GM21528 (cell line): ENCODE data around the gene FBXO30.

Experiments used
- ATAC-seq: cut with Tn5 transposase; IDR thresholded peaks from one replicate; pipeline ENCODE4 v1.9.1; 2021; ENCODE audit warnings: mild to moderate bottlenecking, moderate library complexity; ENCODE audit not compliant: unreplicated experiment, low FRiP score

The FBXO30 gene, protein sequence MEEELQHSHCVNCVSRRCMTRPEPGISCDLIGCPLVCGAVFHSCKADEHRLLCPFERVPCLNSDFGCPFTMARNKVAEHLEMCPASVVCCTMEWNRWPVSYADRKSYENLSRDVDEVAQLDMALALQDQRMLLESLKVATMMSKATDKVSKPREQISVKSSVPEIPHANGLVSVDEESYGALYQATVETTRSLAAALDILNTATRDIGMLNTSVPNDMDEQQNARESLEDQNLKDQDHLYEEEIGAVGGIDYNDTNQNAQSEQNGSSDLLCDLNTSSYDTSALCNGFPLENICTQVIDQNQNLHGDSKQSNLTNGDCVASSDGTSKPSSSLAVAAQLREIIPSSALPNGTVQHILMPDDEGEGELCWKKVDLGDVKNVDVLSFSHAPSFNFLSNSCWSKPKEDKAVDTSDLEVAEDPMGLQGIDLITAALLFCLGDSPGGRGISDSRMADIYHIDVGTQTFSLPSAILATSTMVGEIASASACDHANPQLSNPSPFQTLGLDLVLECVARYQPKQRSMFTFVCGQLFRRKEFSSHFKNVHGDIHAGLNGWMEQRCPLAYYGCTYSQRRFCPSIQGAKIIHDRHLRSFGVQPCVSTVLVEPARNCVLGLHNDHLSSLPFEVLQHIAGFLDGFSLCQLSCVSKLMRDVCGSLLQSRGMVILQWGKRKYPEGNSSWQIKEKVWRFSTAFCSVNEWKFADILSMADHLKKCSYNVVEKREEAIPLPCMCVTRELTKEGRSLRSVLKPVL

DNA sequence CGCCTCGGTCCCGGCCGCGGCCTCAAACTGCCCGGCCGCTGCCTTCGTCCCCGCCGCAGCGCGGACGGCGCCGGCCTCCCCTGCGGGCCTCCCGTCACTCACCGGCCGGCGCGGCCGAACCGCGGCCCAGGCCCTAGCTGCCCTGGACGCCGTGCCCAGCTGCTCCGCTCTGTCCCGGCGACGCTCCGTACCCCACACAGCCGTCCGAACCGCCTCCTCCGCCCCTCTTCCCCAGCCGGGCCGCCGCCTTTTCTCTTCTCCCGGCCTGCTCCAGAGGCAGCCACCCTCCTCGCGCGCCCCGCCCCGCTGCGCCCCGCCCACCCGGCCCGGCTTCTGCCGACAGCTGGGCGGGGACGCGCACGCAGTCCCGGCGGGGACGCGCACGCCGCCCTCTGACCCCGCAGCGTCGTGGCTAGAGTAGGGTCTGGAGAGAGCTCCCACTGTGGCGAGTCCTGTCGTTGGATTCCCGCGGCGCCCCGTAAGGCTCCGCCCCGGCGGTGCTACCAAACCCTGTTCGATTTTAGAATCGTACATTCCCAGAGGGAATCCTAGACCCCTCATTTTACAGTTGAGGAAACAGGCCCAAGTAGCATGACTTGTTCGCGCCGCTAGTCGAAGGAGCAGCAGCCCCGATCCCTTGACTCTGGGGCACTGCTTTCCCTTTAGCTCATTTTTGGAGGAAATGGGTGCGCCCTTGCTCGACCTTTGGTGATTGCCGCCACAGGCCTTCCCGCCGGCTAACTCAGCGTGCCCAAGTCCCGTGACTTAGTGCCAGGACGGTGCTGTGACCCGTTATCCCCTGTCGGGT lies at the start of gene FBXO30:
Gene FBXO30, minus strand, starts transcription at position 295 of the 808 bp plus-strand sequence. CDS start 8,390 bp downstream, outside the sequence.
- ATAC-seq = peak; percentile 80

- peak; percentile 34 for ATAC-seq
Observed at GRCh38 chr6:145863988-145864616, 49.5 kb upstream of the FBXO30 start.

DNA sequence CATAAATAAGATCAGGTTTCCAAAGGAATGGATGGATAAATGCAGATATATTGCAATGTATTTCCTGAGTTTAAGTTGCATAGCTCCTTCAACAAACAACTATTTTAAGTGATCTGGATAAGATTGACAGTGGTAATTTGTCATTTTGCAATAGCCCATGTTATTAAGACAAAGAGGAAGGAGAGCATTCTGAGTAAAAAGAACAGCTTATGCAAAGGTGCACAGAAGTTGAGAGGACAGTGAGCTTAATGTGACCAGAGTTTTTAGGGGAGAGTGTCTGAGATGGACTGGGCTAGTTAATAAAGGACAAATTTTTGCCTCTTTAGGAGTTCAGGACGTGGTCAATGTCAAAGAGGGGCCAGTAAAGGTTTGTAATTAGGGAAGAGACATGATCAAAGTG lies 48.8 kb upstream of the FBXO30 start:
- ATAC-seq = no peak

GRCh38 chr6:145860562-145860961 lies 46.0 kb upstream of the FBXO30 start:
- ATAC-seq = no peak

DNA sequence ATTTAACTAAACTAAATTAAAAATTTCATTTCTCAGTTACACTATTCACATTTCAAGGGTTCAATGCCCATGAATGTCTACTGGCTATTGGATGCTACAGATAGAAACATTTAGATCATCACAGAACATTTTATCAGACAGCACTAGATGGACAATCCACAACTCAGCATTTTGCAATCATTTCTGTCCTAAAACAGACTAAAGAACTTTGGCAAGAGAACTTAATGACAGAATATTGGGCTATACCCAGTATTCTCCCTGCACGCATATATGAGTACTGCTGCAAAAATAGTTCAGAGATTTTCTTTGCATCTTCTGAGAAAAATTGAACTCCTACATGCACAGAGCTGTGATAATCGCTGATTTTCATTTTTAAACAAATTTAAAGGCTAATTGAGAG lies 36.1 kb upstream of the FBXO30 start:
- ATAC-seq = no peak

GRCh38 chr6:145848541-145848940 lies 33.9 kb upstream of the FBXO30 start:
- ATAC-seq = no peak

DNA sequence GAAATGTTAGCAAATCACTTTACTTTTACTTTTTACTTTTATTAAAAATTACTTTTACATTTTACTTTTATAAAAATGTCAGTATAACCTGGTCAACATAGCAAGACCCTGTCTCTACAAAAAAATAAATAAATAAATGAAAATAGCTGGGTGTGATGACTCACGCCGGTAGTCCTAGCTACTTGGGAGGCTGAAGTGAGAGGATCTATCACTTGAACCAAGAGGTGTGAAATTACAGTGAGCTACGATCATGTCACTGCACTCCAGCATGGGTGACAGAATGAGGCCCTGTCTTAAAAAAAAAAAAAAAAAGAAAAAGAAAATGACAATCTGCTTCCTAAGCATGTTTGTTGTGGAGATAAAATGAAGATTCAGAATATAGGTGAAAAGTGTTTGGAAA lies 31.0 kb upstream of the FBXO30 start:
- ATAC-seq = no peak

- ATAC-seq = no peak
Observed at GRCh38 chr6:145844933-145845540, 30.4 kb upstream of the FBXO30 start.

GRCh38 chr6:145842693-145843546 lies 28.3 kb upstream of the FBXO30 start:
- no peak for ATAC-seq

DNA sequence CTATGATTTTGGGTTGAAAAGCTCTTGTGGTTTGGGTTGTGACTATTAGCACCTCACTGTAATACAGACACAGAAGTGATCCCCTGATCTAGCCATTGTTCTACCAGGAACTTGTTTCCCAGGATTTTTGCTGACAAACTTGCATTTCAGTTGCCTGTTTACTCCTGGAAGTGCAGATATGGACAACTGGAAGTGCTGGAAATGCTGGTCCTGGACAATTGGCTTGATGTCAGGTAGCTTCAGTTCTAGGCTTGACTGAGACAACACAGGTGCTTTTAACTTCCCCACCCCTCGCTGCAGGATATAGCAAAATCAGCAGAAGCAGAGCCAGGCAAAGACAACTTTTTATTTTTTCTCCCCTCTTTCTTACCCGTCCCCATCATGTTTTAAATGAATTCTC lies 27.1 kb upstream of the FBXO30 start:
- no peak for ATAC-seq

GRCh38 chr6:145839653-145840052 lies 25.1 kb upstream of the FBXO30 start:
- ATAC-seq = no peak

DNA sequence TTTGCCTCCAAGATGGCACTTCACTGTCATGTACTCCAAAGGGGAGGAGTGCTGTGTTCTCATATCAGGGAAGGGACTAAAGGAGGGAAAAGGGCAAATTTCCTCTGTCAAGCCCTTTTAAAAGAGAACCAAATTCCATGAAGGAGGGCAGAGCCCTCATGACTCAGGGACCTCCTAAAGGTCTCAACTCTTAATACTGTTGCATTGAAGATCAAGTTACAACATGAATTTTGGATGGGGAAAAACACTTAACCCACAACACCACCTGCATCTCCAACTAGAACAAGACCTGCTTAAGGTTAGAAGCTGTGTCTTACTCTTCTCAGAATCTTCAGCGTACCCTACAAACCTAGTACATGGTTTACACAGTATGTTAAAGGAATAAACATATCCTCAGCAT lies 23.7 kb upstream of the FBXO30 start:
- ATAC-seq = no peak

DNA sequence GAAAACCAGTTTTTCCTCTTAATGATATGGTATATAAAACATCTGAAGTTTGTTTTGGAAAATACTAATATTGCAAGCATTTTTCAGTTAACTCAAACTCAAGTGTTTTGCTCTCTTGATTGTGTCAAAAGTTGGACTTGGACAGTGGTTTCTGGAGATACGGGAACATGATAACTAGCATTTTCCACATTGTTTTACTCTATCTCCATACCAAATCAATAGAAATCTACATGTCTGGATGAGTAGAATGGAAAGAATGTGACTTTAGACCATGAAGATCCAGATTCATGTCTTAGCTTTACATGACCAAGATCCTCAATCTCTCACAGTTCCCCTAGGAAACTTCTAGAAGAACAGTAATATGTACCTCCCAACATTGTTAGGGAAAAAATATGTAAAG lies 22.2 kb upstream of the FBXO30 start:
- no peak for ATAC-seq

GRCh38 chr6:145836170-145836569 lies 21.6 kb upstream of the FBXO30 start:
- ATAC-seq = no peak

- no peak for ATAC-seq
Observed at GRCh38 chr6:145830612-145831011, 16.0 kb upstream of the FBXO30 start.

DNA sequence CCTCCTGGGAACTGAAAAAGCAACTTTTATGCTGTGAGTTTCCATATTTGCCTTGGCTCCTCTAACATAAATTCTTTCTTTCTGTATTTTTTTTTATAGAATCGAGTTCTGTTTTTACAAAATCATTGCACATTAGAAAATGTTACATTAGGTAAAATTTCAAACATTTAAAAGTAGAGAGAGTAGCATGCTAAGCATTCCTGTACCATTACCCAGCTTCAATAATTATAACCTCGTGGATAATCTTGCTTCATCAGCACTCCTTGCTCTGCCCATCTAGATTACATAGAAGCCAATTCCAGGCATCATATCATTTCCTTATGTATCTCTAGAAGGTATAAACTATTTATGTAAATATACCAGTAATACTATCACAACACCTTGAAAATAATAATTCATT lies 15.4 kb upstream of the FBXO30 start:
- ATAC-seq = no peak

DNA sequence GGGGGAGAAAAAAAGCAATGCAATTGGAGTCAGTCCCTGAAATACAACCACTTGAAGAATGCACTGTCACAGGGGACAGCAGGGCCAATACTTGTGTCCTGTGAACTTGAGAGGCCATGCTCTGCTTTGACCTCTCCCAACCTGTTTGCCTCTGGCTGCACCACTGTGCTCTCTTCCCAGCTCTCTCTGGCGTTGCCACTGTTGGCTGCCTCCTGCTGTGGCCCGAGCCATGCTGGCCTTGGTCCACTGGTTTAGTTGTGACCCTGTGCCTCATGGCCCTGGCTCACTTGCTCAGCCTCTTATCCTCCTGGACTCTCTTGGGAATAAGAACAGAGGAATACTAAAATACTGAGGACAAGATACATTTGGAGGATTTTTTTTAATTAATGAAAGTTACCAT lies 14.5 kb upstream of the FBXO30 start:
- no peak for ATAC-seq

DNA sequence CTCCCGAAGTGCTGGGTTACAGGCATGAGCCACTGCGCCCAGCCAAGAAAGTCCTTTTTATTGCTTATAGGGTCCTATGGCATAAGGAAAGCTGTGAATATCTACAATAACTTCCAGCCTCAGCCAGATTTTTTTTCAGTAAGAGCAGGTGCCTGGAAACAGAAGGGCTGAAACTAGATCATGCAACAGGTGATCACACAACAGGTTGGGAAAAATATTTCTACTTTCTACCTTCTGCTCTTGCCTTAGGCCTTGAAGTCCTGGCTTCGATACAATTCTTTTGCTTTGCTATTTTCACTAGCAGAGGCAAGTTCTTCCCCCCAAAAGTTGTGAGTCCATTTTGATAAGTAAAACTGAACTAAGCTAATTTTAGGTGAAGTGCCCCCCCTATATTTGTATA lies 9.7 kb upstream of the FBXO30 start:
- ATAC-seq = no peak

- no peak for ATAC-seq
Observed at GRCh38 chr6:145823328-145823944, 8.8 kb upstream of the FBXO30 start.
